Embryonic facial prominence (tissue), 1 donor: Measurements from ENCODE around the gene PTPRB.

Experiments
- DNase-seq: peaks from one replicate; pipeline ENCODE4 v3.0.0-alpha.2; 2016; ENCODE audit errors: extremely low spot score

PTPRB gene

DNA sequence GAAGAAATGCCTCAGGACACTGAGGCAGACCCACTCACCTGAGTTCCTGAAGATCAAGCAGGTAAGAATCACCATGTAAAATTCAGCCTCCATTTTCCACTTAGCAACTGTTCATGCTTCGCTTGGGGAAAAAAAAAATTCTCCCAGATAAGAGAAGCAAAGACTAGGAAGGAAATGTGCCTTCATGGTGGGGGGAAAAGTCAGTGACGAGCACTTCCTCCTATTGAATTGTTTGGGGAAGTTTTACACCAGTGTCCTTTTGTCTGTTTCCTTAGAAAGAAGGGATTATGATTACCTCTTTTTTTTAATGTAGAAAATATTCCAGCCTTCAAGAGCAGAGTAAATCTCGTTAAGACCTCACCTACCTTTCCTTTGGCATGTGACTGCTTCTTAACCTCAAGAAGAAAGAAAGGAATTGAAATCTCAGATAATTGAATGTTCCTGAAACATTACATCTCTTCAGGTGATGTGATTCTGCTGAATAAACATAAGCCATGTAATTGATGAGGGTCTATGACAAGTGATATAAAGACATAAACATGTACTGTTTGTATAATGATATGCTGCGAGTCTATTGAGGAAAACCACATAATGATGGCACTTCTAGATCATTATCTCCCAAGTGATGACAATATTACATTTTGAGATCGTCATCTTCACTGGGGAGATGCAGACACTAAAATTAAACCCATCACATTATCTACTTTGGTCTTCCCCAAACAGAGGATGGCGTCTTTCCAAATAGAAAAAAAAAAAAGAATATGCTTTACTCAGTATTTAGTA is at the start of gene PTPRB:
PTPRB (minus strand) TSS at position 127 of the 783 bp plus-strand sequence; CDS start at position 93, 34 bp downstream.
- no peak for DNase-seq

DNA sequence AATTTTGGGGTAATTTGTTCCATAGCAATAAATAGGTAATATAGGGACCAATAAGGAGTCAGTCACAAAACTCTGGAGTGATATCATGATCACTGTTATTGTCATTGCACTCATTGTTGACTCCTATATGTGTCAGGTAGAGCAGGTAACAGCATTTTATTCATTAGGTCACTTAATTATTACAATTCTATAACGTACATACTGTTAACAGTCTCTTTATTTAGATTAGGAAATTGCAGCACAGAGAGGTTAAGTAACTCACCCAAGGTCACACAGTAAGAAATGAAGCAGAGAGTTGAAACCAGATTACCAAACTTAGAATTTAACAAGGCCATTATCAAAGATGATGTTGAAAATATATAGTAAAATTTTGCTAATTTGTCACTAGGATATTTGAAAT is 49.7 kb upstream of the PTPRB start:
- DNase-seq: no peak

DNA sequence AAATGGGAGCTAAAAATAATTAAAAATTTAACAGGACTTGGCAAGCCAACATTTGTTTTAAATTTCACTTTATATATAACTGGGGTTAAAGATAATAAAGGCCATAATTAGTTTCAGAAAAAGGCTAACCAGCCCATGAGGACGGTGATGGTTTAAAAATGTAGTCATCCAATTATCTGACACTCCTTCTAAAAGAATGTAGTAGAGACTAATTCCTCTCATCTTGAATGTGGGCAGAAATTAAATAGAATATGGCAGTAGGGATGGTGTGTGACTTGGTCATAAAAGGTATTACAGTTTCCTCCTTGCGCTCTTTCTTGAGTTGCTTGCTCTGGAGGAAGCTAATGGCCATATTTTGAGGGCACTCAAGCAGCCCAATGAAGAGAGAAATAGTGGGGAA is 49.1 kb upstream of the PTPRB start:
- DNase-seq: no peak

DNA sequence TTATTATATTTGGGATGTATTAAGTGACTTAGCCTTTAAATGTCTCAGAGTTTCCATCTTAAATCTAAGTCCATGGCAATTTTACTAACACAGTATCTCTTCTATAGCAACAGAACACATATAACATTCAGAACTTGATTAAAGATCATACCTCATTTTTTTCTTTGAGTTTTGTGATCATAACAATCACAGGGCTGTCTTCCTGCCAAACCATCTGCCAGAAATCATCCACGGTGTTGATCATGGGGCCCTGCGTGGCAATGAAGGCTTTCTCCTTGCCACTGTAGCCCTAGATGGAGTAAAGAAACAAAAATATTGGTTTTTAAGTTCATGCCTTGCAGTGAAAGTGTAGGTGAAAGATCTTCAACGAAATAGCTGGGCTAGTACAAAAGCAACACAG is 46.7 kb upstream of the PTPRB start:
- no peak for DNase-seq

DNA sequence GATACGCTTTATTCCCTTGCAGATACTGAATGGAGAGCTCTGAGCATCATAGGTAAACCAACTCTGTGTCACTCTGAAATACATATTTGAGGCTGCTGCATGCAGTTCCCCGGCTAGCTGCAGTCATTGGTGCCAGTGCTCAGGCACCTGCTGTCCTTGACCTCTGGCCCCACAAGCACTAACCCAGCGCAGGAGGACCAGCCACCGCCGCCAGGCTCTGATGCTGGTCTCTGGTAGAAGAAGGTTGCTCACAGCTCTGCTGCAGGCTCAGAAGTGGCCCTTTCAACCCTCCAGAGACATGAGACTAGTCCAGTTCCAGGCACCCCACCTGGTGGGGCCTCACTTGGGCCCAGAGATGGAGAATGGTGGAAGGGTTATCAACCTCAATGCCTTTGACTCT is 34.5 kb upstream of the PTPRB start:
- DNase-seq: no peak

DNA sequence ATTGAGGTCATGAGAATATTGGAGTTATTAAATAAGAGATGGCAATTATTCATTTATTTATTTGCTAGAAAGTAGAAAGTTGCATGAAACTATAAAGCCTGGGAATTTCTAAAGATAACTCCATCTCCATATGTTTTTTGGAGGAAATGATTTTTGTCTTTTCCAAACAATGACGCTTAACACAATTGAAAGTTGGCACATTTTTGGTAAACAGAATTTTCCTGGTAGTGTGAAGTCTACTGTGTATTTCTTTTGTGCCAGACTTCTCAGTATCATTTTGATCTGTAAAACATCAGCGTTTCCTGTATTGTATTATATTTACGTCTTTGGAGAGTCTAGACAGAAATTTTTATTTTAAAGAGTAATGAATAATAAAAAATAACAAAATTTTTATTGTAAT is 33.7 kb upstream of the PTPRB start:
- no peak for DNase-seq

DNA sequence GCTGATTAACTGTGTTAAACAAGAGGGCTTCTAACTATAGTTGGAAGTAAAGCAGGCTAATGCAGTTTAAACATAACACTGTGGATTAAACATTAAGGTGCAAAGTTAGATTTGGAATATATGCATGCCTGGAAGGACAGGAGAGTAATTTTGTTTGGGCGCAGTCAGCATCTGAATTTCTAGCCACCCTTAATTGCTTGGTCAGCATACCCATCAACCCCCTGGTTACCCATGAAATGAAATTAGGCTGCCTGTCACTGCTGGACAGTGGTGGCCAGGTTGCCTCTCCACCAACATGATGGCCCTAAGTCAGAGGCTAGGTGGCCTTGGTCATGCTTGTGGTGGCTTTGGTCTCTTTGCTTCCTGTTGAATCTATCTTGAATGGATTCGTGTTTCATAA is 30.0 kb upstream of the PTPRB start:
- no peak for DNase-seq

DNA sequence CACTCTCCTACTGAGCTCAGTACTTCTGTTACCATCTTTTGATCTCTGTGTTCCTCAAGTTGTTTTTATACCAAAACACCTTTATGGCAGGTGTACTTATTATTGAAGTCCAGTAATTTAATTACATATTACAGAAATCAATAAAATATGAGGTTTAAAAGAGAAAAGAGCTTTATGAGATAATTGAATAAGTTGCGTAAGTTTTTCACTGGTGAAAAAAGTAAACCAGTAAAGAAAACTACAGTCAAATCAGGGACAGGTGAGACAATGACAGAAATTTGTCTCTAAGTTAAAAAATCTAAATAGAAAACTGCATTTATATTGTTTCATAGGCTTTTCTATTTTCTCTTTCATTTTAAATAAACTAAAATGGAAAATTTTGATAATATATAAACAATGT is 29.1 kb upstream of the PTPRB start:
- DNase-seq: no peak

DNA sequence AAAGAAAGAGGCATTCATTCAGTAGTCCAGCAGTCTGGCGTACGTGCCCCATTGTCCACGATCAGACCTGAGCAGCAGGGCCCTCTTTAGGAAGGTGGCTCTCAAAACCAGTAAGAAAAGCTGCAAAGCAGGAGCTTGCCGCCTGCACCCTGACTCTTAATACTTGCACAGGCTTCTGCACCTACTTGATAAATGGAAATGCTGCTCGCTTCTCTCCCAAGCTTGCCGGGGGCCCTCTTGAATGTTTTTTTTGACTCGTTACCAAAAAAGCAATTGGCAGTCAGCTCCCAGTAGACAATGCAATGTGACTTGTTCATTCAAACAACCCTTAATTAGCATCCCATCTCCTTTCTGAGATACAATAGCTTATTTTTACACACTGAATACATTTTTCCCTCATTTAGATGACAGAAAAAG is 27.2 kb upstream of the PTPRB start:
- DNase-seq: no peak

DNA sequence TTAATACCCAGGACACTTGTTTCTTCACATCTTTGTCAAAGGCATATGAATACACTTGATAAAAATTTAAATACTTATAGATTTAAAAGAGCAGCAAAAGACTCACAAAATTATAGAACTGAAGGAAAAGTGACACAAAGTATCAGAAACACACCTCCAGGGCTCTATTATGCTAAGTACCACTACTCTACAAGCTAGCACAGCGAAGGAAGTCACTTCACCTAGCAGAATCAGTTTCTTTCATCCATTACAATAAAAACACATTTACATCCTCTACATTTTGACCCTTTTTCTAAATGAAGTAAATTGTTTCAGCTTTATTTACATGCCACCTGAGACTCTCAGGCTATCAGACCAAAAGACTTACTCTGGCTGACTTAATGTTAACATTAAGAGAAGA is 26.6 kb upstream of the PTPRB start:
- DNase-seq: no peak

DNA sequence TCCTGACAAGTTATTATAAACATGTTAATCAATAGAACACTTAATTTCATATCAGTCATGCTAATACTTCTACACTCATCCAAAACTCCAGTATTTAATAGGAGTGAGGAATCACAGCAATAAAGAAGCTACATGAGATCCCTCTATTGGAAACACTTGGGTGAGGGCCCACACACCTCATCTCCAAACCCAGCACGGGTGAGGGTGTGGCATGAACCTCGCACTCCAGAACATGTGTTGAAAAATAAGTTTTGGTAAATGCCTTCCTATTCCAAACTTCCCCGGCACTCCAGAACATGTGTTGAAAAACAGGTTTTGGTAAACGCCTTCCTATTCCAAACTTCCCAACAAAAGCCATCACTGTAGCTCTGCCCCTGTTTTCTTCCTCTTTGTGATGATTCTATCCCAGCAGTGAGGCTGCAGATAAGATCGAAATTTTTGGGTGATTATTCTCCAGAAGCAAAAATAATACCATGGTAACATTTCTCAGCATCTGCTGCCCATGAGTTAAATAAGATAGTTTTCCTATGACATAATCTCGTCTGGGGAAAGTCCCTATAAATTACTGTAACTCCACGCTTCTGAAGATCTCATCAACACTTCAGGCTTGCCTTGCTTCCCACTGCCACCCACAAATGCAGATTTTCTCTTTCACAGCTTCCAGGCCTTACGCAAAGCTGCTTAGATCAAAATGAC is 24.4 kb upstream of the PTPRB start:
- no peak for DNase-seq

DNA sequence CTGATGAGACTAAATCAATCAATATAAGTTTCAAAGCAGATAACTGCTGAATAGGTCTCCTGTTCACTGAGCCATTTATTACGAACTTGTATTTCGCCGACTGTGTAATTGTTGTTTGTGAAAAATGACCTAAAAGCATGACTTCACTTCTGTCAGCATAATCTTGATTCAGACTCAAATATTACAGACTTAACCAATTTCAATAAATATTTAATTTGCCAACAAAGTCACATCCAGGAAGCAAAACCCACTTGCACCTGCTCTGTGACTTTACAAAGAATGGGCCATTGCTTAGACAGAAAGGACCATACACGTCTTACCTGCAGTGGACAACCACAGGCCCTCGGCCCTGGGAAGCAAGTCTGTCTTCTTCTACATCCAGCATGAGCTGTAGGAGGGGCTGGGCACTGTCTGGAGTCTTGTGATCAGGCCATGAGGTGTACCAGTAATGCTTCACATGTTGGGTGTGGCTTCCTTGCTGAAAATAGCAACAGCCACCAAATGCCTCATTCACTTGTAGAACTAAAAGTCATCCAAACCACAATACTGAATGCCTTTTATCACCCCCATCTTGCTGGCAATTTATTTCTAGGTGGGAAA is 23.5 kb upstream of the PTPRB start:
- DNase-seq: no peak

DNA sequence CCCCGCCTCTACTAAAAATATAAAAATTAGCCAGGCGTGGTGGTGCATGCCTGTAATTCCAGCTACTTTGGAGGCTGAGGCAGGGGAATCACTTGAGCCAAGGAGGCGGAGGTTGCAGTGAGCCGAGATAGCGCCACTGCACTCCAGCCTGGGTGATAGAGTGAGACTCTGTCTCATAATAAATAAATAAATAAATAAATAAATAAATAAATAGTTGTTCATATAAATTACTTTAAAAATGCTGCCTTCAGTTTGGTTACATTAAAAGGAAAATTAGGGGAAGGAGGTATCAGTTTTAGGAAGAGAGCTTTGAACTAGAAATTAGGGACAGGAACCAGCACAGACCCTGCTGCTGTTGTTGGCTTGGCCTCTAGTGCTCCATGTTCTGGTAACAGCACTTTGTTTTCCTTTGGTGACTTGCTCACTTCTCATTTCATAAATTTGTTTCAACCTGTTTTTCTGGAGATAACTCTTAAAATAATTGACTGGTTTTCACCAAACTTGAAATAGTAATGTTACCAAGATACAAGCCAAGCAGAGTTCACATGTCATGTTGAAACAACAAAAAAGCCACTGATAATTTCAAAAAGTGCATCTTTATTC is 22.9 kb upstream of the PTPRB start:
- no peak for DNase-seq

DNA sequence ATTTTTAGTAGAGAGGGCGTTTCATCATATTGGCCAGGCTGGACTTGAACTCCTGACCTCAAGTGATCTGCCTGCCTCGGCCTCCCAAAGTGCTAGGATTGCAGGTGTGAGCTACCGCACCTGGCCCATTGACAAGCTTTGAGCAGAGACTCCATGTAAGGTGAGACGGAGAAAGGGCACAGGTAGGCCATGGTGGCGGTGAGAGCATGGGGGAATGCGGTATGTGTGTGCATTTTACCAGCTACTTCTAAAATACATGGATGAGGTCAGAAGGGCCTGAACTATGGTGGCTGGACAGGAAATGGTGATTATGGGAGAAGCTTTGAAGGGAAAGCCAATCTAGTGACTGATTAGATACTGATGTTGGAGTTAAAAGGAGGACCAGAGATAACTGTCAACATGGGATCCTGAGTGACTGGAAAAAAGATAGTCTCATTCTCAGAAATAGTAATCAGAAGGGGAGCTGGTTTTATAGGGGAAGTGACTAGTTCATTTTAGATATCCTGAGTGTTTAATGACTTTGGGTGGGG is 21.9 kb upstream of the PTPRB start:
- DNase-seq: no peak

DNA sequence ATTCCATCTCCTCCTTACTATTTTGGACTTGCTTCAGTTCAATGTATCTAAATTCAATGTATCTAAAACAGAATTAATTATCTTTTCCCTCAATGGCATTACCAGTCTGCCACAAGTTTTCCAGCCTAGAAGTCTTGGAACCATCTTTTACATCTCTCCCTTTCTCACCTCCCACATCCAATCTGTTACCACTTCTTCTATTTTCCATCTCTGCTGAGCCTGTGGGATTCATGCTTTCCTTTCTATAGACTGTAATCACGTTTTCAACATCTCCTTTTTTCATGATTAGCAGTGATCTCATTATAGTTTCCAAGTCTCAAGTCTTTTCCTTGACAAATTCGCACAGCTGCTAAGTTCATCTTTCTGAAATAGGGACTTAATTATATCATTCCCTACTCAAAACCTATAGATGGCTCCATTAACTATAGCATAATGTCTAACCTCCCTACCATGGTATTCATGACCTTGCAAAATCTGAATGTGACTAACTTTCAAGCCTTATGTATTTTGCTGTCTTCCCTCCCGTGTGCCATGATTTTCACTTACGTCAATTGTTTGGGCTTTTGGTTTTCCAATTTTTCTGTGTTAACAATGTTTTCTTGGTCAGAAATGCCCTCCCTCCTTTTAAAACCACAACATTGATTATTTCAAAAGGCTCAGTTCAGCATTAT is 20.5 kb upstream of the PTPRB start:
- DNase-seq: no peak

DNA sequence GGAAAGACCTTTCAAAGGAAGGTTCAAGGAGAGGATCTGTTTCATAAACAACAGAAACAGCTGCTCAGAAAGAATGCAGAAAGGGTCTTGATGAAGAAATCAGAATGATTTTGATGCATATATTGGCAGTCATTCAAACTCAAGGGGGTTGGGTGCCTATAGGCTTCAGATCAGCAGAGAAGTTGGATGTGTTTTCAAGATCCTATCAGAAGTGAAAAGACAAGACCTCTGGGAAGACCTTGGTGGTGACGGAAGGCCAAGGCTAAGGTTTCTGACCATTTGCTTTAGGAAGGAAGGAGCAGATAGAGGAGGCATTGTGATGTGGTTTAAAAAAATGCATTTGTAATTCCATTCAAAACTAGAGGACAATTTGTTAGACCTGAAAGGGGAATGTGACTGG is 15.2 kb upstream of the PTPRB start:
- no peak for DNase-seq

DNA sequence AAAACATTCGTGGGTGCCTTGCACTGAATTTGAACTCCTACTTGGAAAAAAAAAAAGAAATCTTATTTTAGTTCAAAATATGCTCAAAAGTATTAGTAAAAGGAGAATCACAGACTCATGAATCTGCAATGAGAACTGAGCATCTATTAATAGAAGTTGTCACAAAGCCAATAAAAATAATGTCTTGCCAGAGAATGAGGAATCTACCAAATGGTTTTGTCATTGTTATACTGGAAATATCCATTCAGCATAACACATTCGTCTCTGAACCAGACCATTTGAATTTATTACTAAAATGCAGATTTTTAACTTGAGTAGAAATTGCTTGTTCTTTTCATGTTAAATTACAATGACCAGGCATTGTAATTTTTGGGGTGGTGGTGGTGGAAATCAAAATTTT is 11.6 kb upstream of the PTPRB start:
- DNase-seq: no peak

DNA sequence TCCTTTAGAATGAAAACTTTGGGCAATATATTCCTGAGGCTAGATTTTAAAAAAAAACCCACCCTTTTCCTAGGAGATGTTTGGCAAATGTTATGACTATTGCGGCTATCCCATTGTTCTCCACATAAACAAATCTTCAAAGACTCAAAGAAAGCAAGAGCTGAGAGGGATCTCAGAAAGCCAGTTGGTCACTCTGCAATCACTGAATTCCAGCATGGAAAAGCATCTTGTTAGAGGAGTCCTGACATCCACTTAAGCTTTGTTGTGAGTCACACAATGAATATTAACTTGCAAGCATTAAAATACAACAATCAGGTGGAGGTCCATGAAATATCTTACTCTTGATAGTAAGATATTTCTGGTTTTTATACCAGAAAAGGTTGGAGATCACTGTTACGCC is 11.0 kb upstream of the PTPRB start:
- DNase-seq: no peak

DNA sequence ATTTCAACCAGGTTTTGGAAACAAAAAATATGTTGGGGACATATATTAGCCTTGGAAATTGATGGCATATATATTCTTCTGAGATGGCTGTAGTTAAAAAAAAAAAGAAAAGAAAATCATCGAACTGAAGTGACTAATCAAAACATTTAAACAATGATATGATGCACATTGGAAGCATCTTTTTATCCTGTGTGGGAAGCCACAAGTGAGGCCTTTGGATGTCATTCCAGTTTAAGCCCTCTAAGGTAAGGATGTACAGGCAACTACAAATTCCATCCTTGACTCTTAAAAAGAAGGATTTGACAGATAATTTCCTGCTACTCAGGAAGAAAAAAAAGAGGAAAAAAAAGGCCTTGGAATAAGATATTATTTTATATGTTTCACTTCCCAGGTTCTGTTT is 9.6 kb upstream of the PTPRB start:
- DNase-seq: no peak

DNA sequence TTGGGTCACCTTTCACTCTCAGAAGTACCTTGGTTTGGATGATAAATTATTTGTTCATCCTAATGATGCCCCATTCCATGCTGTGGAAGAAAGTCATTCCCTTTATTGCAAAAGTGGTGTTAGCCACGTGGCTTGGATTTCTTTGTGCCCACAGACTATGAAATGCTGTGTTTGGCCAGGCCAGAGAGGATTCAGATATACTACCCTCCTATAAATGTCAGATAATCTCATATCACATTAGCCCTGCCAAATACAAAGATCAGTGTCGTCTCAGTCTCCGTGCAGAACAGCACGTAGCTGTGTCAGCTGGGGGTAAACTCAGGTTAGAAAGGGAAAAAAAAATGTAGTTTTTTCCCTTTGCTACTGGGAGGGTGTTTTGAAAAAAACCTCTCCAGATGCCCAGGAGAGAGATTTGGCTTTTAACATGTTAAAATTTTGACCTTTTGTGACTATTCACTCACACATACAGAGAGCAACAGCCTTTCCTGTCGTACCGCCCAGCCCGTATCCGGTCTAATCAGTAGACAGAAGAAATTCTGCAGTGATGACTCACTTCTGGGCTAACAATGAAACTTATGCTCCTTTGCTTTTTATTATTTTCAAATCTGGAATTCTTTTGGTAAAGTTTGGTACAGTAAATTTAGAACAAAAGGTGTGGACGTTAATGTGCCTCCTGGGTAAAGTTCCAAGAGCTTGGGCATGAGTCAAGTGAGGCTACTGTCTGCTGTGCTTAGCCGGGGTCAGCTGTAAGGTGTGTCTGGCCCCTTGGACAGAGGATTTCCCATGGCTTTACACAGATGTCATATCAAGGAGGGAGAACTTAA is 8.5 kb upstream of the PTPRB start:
- DNase-seq: no peak

DNA sequence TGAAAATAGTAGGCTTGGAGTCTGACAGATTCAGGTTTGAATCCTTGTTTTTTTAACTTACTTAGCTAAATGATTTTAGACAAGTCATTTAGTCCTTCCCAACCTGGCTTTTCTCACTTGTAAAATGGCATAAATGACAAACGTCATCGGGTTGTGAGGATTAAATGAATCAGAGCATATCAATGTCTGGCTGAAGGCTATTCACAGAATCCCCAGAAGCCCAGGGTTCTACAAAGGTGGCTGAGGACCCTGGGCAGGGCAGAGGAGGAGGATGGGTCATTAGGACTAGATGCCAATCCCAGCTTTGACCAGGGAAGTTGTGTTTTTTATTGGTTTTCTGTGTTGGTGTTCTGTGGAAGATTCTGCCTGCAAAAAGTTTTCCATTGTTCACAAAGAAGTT is 7.6 kb upstream of the PTPRB start:
- DNase-seq: no peak
